Activated T-cell treated with anti-CD3 and anti-CD28 coated beads for 48 hours (primary cell): ENCODE measurements around the gene TRIM32.

ENCODE experiments used
- DNase-seq: peaks from one replicate; pipeline ENCODE4 v3.0.0-alpha.2; 2020; ENCODE audit warnings: low read depth

TRIM32 gene

DNA sequence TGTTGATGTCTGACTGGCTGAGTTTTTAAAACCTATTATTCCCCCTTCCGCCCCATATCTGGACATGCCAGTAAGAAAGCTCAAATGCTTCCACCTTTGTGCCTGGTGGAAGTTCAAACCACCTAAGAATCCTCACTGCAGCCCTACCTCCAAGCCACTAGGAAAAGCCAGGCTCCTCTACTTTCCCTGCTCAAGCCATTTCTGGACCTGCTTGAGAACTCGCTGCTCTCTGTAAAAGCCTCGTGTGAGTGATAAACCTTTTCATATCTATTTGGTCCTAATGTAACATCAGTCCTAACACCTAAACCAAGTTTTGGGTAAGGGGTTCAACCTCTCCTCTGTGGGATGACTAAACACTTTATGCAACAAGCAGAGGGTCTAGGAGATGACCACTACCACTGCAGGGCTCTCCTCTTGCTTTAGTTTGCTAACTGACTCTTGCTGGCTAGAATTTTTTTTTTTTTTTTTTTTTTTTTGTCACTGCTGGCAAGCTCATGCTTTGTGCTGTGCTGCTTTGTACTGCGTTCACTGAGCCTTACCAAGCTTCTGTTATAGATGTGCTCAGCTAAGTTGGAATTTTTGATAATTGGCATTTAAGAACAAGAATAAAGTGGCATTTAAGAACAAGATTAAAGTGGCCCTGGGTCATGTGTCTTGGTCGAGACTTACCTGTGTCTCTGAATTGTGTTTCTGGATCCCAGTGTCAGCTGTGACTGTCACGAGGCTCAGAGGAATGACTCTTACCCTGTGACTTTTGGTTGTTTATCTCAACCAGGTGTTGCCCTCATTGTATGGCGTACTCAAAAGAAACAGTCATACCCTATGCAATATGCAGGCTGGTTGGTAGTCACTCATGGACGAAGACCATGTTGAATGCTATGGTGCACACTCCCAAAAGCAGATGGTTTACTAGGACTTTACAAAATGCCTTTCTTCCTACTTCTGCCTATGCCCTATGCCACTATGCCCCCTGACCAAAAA lies 19.5 kb downstream of the TRIM32 start:
- DNase-seq, result no peak

- no peak for DNase-seq
Measured at GRCh38 chr9:116712781-116713180, 25.7 kb downstream of the TRIM32 start.

GRCh38 chr9:116713271-116713670 lies 26.2 kb downstream of the TRIM32 start:
- no peak for DNase-seq

- DNase-seq, result no peak
Measured at GRCh38 chr9:116715751-116716150, 28.6 kb downstream of the TRIM32 start.

- DNase-seq, result no peak
Measured at GRCh38 chr9:116716438-116716837, 29.3 kb downstream of the TRIM32 start.

DNA sequence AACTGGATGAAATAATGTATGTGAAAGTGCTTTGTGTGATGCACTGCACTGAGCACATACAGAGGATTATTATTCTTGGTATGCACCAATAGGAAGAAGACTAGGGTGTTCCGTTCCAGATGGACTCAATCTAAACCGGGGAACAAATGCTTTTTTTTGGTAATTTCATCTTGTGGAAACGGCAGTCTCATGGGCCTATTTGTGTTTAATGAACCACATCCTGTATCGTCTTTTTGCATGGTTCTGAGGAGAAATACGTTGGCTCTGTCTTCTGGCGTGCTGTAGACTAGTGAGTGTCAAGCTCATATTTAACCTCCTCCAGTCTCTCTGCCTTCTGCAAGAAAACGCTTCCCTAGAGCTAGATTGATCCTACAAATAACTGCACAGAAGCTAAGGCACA lies 30.0 kb downstream of the TRIM32 start:
- DNase-seq, result no peak

- DNase-seq, result no peak
Measured at GRCh38 chr9:116718111-116718510, 31.0 kb downstream of the TRIM32 start.

- DNase-seq, result no peak
Measured at GRCh38 chr9:116720111-116720510, 33.0 kb downstream of the TRIM32 start.

GRCh38 chr9:116721411-116721810 lies 34.3 kb downstream of the TRIM32 start:
- DNase-seq, result no peak

- DNase-seq, result no peak
Measured at GRCh38 chr9:116721944-116722343, 34.8 kb downstream of the TRIM32 start.

DNA sequence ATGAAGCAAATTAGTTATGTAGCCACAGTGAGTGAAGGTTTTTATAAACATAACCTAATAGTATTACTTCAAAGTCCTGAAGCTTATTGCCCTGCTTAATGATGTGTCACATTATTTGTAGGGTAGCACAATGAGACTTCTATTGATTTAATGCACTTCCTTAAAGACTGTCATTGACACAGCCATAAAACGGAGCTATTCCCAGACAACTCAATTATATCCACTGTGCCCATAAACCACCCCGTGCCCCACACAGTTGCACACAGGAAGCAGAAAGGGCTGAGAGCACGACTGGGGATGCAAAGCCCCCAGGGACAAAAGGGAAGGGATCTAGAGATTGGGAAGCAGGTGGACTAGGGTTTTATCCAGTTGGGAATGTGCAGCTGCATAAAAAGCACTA lies 37.0 kb downstream of the TRIM32 start:
- DNase-seq, result no peak

DNA sequence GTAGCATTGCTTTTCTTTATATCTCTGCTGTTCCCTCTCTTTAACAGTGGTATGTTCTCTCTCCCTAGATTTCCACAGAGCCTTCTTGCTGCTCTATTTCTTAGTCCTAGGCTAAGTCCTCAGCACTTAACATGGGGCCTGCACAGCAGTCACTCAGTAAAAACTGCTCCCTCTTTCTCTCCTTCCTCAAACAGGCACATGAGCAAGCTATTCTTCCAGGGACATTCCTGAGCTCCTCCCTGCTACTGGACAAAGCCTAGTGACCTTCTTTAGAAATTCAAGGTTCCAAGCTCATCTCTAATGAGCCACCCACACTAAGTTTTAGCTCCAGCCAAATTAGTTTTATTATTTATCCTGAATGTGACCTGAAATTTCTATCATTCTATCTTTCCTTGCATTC lies 39.5 kb downstream of the TRIM32 start:
- no peak for DNase-seq

DNA sequence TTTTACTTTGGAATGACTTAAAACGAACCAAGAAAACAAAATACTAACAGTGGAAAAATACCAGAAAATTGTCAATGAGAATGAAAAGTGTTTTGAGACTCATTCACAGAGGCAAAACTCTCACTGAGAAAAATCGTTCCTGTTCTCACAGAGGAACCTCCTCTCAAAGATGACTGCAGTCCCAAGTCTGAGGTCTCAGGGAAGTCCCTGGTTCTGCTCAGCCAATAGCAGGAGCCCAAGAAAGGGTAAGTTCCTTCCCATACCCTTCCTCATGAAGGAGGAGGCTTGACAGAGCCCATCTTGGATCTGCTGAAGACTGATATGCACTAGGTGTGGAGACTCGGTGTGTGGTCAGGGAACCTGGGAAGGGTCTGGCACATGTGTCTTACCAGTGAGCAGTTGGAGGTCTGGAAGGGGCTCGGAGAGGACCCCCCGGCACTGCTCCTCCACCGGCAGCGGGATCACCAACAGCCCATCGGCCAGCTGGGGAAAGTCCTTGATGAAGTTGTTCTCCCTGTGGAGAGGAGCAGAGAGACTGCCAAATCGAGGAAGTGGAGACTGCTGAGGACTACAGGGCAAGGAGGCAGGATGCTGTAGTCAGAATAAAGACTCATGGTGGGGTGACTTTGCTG lies 46.0 kb downstream of the TRIM32 start:
- no peak for DNase-seq

- no peak for DNase-seq
Measured at GRCh38 chr9:116736399-116737151, 49.5 kb downstream of the TRIM32 start.

DNA sequence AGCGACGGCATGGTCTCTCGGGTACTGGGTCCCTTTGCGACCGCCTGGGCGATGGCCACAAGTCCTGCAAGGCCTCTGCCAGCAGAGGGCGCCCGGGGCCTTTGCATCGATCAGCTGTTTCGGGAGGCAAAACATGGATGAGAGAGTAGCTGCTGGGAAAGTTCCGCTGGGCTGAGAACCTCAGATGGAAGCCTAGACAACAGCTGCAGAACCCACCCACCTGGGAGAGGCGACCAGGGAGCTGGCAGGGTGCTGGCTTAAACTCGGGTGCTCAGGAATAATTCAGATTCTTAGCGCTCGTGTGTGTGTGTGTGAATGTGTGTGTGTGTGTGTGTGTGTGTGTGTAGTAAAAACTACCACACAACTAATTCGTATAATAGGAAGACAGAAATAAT lies 50.0 kb downstream of the TRIM32 start:
- DNase-seq, result peak; percentile 63

DNA sequence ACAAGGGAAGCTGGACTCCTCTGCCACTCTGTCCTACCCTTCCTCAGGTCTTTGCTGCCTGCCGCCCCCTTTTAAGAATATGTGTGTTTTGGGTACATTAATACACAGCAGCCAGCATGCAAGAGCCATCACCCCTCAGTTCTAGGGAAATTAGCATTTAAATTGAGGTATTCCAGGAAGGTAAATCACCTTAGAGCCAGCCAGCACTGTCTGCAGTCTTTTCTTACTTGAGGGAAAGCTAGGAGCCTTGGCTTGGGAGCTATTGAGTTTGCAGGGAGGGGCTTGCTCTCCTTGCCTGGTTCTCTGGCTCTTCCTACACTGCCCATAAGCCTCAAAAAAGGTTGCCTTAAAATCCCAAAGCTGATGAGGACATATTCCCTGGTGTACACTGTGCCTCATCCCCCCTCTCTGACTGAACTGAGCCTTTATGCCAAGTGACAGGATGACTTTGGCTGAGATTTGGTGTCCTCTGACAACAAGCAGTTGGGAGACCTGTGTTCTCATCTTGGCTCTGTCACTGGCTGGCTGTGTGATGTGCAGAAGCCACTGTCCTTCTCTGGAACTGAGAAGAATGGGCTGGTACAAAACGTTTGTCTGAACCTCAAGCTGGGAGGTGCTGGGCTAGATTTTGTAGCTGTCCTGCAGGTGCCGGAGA lies 54.1 kb downstream of the TRIM32 start:
- DNase-seq, result no peak

GRCh38 chr9:116741742-116742141 lies 54.6 kb downstream of the TRIM32 start:
- DNase-seq, result no peak

DNA sequence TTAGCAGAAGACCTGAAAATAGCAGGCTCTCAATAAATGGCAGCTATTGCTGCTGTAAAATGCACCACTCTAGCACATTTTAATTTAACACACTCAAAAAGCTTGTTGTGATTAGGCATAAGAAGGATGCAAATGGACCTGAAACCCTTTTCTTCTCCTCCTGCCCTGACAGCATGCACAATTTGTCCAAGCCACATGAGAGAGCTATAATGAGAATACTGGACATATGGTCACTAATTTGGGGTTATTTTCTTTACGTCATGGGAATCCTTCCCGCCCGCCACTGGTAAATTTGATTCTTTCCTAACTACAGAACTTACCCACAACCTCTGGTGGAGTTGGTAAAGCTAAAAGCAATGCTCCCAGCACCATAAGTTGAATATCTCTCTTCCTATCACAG lies 62.1 kb downstream of the TRIM32 start:
- DNase-seq, result no peak

GRCh38 chr9:116749772-116750171 lies 62.7 kb downstream of the TRIM32 start:
- no peak for DNase-seq

- no peak for DNase-seq
Measured at GRCh38 chr9:116750510-116750909, 63.4 kb downstream of the TRIM32 start.
